HCT116 (cell line): ENCODE data around the gene DLX4. TPM values are rescaled to one million over a fixed set of nuclear protein-coding genes. Genes with fewer than 3 reads are reported as not detected.

ENCODE experiments used
- ATAC-seq: fragments of 200-7000 bp; cut with Tn5 transposase; 2 replicates; pipeline ENCODE4 v1.9.1; 2020; ENCODE audit warnings: mild to moderate bottlenecking, moderate library complexity
- BruUV-seq: library from RNA; stranded (reverse); fragments of 400-500 nt; replicated peaks from 2 replicates; lab custom pipeline; 2021; lab: Mats Ljungman, UMichigan
- CTCF ChIA-PET: fragments of 300-600 bp; sonication (Branson Sonifier 250); formaldehyde crosslinking; loops from one replicate; lab custom pipeline; 2021; ENCODE audit warnings: antibody characterized with exemption; lab: Charles Lee
- POLR2A ChIA-PET: fragments of 300-600, 350-600 bp; sonication (Branson Sonifier 250); formaldehyde crosslinking; loops from one replicate; lab custom pipeline; 2021; ENCODE audit warnings: antibody characterized with exemption; lab: Charles Lee
- RAD21 ChIA-PET, 2 experiments: fragments of 300-600 bp; sonication (Branson Sonifier 250); formaldehyde crosslinking; loops; one replicate each; lab custom pipeline; 2023; ENCODE audit warnings: low total read pairs in 2 of 2; ENCODE audit not compliant: uncharacterized antibody in 2 of 2, unreplicated experiment in 2 of 2, low non-redundant PET in 1 of 2; lab: Charles Lee
- DNase-seq: peaks from one replicate; pipeline ENCODE4 v3.0.0-alpha.2; 2010; ENCODE audit warnings: low read depth, low spot score
- H2AFZ ChIP-seq: fragments of 200-600 bp; shearing (Covaris generic), sonication (generic); 2 replicates; pipeline ENCODE4 v1.6.1; 2017; ENCODE audit warnings: low read depth, mixed run types, mixed read lengths, antibody characterized with exemption, low read length; ENCODE audit not compliant: poor library complexity, severe bottlenecking
- H3K27ac ChIP-seq: 2 replicates; pipeline ENCODE4 v1.5.1; 2012; ENCODE audit warnings: low read depth, low read length
- H3K27me3 ChIP-seq: fragments of 200-600 bp; sonication (generic); 2 replicates; pipeline ENCODE4 v1.6.1; 2016; ENCODE audit warnings: mixed run types, low read length, mixed read lengths; ENCODE audit not compliant: insufficient read depth
- H3K36me3 ChIP-seq, 2 experiments: fragments of 200-500 bp in 1 of 2; fragments of 200-600 bp in 1 of 2; sonication (Bioruptor generic) in 1 of 2; sonication (generic) in 1 of 2; 2 replicates each; pipeline versions ENCODE4 v1.5.1 to v1.6.1; 2014 to 2016; ENCODE audit warnings: low read length in 2 of 2, inconsistent platforms in 1 of 2, mixed read lengths in 1 of 2, mixed run types in 1 of 2; ENCODE audit not compliant: insufficient read depth in 2 of 2, control insufficient read depth in 1 of 2
- H3K4me1 ChIP-seq, 2 experiments: fragments of 200-600 bp in 1 of 2; sonication (generic) in 1 of 2; 2 replicates each; pipeline versions ENCODE4 v1.5.1 to v1.6.1; 2012 to 2017; ENCODE audit warnings: low read length in 2 of 2, inconsistent platforms in 1 of 2, mild to moderate bottlenecking in 1 of 2, mixed read lengths in 1 of 2, mixed run types in 1 of 2, moderate library complexity in 1 of 2; ENCODE audit not compliant: insufficient read depth in 2 of 2, control insufficient read depth in 1 of 2
- H3K4me2 ChIP-seq: fragments of 200-600 bp; sonication (generic); 2 replicates; pipeline ENCODE4 v1.6.1; 2017; ENCODE audit warnings: mixed run types, low read length, mixed read lengths
- H3K4me3 ChIP-seq, 2 experiments: fragments of 200-600 bp in 1 of 2; sonication (generic) in 1 of 2; replicated peaks in 1 of 2; 2 replicates each; pipeline ENCODE4 v1.5.1; 2011 to 2016; ENCODE audit warnings: low read length in 2 of 2, control low read depth in 1 of 2, low read depth in 1 of 2, mild to moderate bottlenecking in 1 of 2, mixed read lengths in 1 of 2, mixed run types in 1 of 2
- H3K79me2 ChIP-seq: fragments of 200-600 bp; sonication (generic); 2 replicates; pipeline ENCODE4 v1.6.1; 2017; ENCODE audit warnings: mild to moderate bottlenecking, mixed run types, low read length, moderate library complexity, mixed read lengths; ENCODE audit not compliant: insufficient read depth
- H3K9ac ChIP-seq: fragments of 200-600 bp; sonication (generic); 2 replicates; pipeline ENCODE4 v1.6.1; 2016; ENCODE audit warnings: low read length, mixed read lengths
- H3K9me2 ChIP-seq: fragments of 200-600 bp; sonication (generic), shearing (Covaris generic); 2 replicates; pipeline ENCODE4 v1.6.1; 2017; ENCODE audit warnings: mixed run types, mild to moderate bottlenecking, moderate library complexity; ENCODE audit not compliant: insufficient read depth
- H3K9me3 ChIP-seq, 2 experiments: fragments of 200-500 bp in 1 of 2; fragments of 200-600 bp in 1 of 2; sonication (Bioruptor generic) in 1 of 2; sonication (generic) in 1 of 2; 2 replicates each; pipeline ENCODE4 v1.6.1; 2014 to 2017; ENCODE audit warnings: low read length in 2 of 2, mixed read lengths in 2 of 2, inconsistent platforms in 1 of 2, low read depth in 1 of 2, mild to moderate bottlenecking in 1 of 2, mixed run types in 1 of 2, moderate library complexity in 1 of 2; ENCODE audit not compliant: control insufficient read depth in 1 of 2, insufficient read depth in 1 of 2
- H4K20me1 ChIP-seq: fragments of 200-600 bp; sonication (generic), shearing (Covaris generic); 2 replicates; pipeline ENCODE4 v1.6.1; 2017; ENCODE audit warnings: mixed run types, mild to moderate bottlenecking, moderate library complexity; ENCODE audit not compliant: insufficient read depth
- CBX3 ChIP-seq: IDR thresholded peaks from 2 replicates; pipeline ENCODE4 v1.6.1; 2012; ENCODE audit warnings: low read depth
- CTCF ChIP-seq, 3 experiments: fragments of 200-600 bp in 1 of 3; sonication (generic) in 1 of 3; IDR thresholded peaks in 2 of 3; conservative IDR thresholded peaks in 1 of 3; 2 replicates each; pipeline ENCODE4 v1.5.1; 2012 to 2017; ENCODE audit warnings: low read depth in 2 of 3, low read length in 2 of 3, antibody characterized with exemption in 1 of 3, borderline replicate concordance in 1 of 3, control low read depth in 1 of 3, mild to moderate bottlenecking in 1 of 3, mixed read lengths in 1 of 3, mixed run types in 1 of 3, moderate library complexity in 1 of 3; ENCODE audit not compliant: insufficient read depth in 1 of 3
- ELF1 ChIP-seq: IDR thresholded peaks from 2 replicates; pipeline ENCODE4 v1.6.1; 2012; ENCODE audit warnings: low read depth, borderline replicate concordance
- POLR2A ChIP-seq: IDR thresholded peaks from 2 replicates; pipeline ENCODE4 v1.7.0; 2011; ENCODE audit warnings: borderline replicate concordance; ENCODE audit not compliant: insufficient read depth, insufficient read length; ENCODE audit errors: extremely low read depth
- POLR2AphosphoS5 ChIP-seq: IDR thresholded peaks from 2 replicates; pipeline ENCODE4 v1.6.1; 2011; ENCODE audit warnings: mild to moderate bottlenecking, low read depth, low read length, moderate library complexity
- RAD21 ChIP-seq: IDR thresholded peaks from 2 replicates; pipeline ENCODE4 v1.6.1; 2012; ENCODE audit warnings: low read depth, mild to moderate bottlenecking
- SIN3A ChIP-seq: IDR thresholded peaks from 2 replicates; pipeline ENCODE4 v1.6.1; 2012; ENCODE audit warnings: low read depth
- SRF ChIP-seq: IDR thresholded peaks from 2 replicates; pipeline ENCODE4 v1.6.1; 2012; ENCODE audit warnings: low read depth
- TCF7L2 ChIP-seq: IDR thresholded peaks from 2 replicates; pipeline ENCODE4 v1.7.0; 2011; ENCODE audit warnings: borderline replicate concordance, inconsistent platforms; ENCODE audit not compliant: insufficient read depth, insufficient read length; ENCODE audit errors: extremely low read depth
- YY1 ChIP-seq: IDR thresholded peaks from 2 replicates; pipeline ENCODE4 v1.6.1; 2011; ENCODE audit warnings: low read length, low read depth, moderate library complexity, mild to moderate bottlenecking; ENCODE audit not compliant: insufficient replicate concordance; ENCODE audit errors: extremely low read depth
- ZBTB33 ChIP-seq: IDR thresholded peaks from 2 replicates; pipeline ENCODE4 v1.6.1; 2011; ENCODE audit warnings: mild to moderate bottlenecking, low read length, moderate library complexity; ENCODE audit not compliant: insufficient replicate concordance; ENCODE audit errors: extremely low read depth
- ZFX ChIP-seq: fragments of 450-650 bp; IDR thresholded peaks from 2 replicates; pipeline ENCODE4 v1.6.1; 2017
- intact Hi-C: fragments of 100-400 bp; cut with micrococcal nuclease; formaldehyde crosslinking; loops from 2 replicates; pipeline ENCODE4 v1.10.0; 2022
- total RNA-seq: library from RNA; stranded (reverse); gene quantifications from one replicate; pipeline ENCODE4 v1.2.1, GENCODE V29; 2021; ENCODE audit not compliant: unreplicated experiment

DLX4 gene
- total RNA-seq, 1 experiment from 2014 or later = 14.0 TPM

GRCh38 chr17:49935526-49936210 is 33.3 kb upstream of the DLX4 start:
- H3K36me3 ChIP-seq = no peaks in the 10 kb centered on the region
- DNase-seq (no peak), ATAC-seq (no peak)
- no peak overlapping the region for H3K4me2 ChIP-seq
- H3K27ac ChIP-seq = no peak overlapping the region
- CTCF ChIA-PET = interaction anchor here (1.2 kb wide), 1 partner anchor 62 kb away, joined by 4 read pairs; no protein-coding TSS in a partner anchor
- intact Hi-C loops = no loop called here
- no peaks in the 10 kb centered on the region for H4K20me1 ChIP-seq
- H2AFZ ChIP-seq = no peak overlapping the region
- H3K9me3 ChIP-seq = no peaks in the 10 kb centered on the region
- no peak overlapping the region for H3K4me3 ChIP-seq
- RAD21 ChIA-PET = no interaction called here
- POLR2A ChIA-PET = no interaction called here
- H3K9me2 ChIP-seq = no peaks in the 10 kb centered on the region
- BruUV-seq = no TSS peak
- no peak overlapping the region for H3K9ac ChIP-seq
- H3K79me2 ChIP-seq = no peaks in the 10 kb centered on the region
- TF ChIP-seq YY1 (no peak), ZBTB33 (no peak), TCF7L2 (no peak), SRF (no peak), CBX3 (no peak), POLR2AphosphoS5 (no peak), CTCF (IDR thresholded peaks at IDR 0.05 in 2 of 3, conservative IDR thresholded peaks at IDR 0.05 in 1 of 3; ENCODE audit: borderline replicate concordance in 1 of 3, insufficient read depth in 1 of 3, low read depth in 2 of 3, low read length in 2 of 3) (no peak), SIN3A (no peak), ELF1 (no peak), RAD21 (no peak), POLR2A (no peak), ZFX (no peak)
- TF ChIP-seq, all 23 proteins: peak for 0
- Histone ChIP-seq H3K27me3 (no peaks in the 10 kb centered on the region), H3K4me1 (no peaks in the 10 kb centered on the region)
